ENCODE measurements around the gene IYD.

IYD gene, protein sequence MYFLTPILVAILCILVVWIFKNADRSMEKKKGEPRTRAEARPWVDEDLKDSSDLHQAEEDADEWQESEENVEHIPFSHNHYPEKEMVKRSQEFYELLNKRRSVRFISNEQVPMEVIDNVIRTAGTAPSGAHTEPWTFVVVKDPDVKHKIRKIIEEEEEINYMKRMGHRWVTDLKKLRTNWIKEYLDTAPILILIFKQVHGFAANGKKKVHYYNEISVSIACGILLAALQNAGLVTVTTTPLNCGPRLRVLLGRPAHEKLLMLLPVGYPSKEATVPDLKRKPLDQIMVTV

DNA sequence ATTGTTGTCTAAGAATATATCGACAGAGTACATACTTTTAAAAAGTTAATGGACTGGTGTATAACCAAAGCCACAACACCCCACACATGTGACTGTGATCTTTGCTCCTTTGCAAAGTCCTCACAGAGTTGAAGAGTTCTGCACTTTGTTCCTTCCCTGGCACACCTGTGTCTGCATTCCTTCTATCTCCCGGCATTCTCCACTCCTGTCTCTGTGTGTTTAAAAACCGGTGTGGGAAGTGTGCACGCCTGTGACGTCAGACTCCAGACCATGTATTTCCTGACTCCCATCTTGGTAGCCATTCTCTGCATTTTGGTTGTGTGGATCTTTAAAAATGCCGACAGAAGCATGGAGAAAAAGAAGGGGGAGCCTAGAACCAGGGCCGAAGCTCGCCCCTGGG, at the start of gene IYD:
Gene IYD (plus strand): TSS at position 251 of the 400 bp plus-strand sequence. CDS start 20 bp downstream, at position 271.
- DNase-seq (ENCODE audit: extremely low read depth, insufficient read length) = no peak
- TF ChIP-seq, protein P1, sequence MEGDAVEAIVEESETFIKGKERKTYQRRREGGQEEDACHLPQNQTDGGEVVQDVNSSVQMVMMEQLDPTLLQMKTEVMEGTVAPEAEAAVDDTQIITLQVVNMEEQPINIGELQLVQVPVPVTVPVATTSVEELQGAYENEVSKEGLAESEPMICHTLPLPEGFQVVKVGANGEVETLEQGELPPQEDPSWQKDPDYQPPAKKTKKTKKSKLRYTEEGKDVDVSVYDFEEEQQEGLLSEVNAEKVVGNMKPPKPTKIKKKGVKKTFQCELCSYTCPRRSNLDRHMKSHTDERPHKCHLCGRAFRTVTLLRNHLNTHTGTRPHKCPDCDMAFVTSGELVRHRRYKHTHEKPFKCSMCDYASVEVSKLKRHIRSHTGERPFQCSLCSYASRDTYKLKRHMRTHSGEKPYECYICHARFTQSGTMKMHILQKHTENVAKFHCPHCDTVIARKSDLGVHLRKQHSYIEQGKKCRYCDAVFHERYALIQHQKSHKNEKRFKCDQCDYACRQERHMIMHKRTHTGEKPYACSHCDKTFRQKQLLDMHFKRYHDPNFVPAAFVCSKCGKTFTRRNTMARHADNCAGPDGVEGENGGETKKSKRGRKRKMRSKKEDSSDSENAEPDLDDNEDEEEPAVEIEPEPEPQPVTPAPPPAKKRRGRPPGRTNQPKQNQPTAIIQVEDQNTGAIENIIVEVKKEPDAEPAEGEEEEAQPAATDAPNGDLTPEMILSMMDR (IDR thresholded peaks at IDR 0.05; ENCODE audit: insufficient read depth, low read length, poor library complexity, severe bottlenecking) = no peak
- Histone ChIP-seq H3K4me3 (replicated peaks; ENCODE audit: low read depth, low read length) (no peak within 1 kb of the TSS), H3K36me3 (ENCODE audit: control insufficient read depth, insufficient read depth, low read length) (no peaks in the 10 kb centered on the region), H3K27me3 (replicated peaks; ENCODE audit: control insufficient read depth, insufficient read depth, low read length) (no peaks in the 10 kb centered on the region; the same call in none of the 2 replicates)

DNA sequence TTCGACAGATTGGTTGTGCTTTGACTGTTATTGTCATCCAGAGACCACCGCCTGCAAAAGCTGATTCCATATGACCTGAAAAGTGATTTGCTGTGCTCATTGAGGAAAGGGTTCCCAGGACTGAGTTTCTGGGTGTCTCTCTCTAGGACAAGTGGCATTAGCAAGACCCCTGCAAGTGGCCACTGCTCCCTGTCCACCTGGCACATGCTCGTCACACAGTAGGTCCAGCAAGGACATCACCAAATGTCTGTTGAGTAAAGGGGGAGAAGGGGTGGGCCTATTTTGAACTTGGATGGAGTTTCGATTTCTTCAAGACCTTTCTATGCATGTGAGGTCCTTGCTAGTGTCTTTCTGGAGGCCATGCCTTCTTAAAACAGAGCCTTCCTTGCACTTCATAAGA, 48.9 kb upstream of the IYD start:
- TF ChIP-seq, protein P1 (IDR thresholded peaks at IDR 0.05; ENCODE audit: insufficient read depth, low read length, poor library complexity, severe bottlenecking) = no peak
- no peak for DNase-seq (ENCODE audit: extremely low read depth, insufficient read length)
- peaks cover 1% of the 10 kb centered on the region for H3K27me3 ChIP-seq (replicated peaks; ENCODE audit: control insufficient read depth, insufficient read depth, low read length)
- no peak overlapping the region for H3K4me3 ChIP-seq (replicated peaks; ENCODE audit: low read depth, low read length)
- no peaks in the 10 kb centered on the region for H3K36me3 ChIP-seq (ENCODE audit: control insufficient read depth, insufficient read depth, low read length)

DNA sequence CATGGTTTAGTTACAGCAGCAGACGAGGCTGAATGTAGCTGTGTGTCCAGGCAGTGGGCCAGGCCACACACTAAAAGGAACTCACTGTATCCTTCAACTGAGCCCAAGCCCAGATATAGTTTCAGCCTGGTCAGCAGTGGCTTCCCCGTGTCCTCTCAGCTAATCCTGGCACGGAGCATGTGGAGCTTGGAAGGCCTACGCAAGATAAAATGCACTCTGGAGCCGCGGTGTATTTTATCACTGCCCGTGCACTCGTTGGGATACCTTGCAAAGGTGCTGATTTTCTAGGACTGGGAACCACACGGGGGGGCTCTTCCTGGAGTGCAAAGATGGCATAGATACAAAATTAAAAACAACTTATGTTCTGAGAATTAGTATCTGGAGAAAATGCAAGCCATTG, 48.4 kb upstream of the IYD start:
- H3K36me3 ChIP-seq (ENCODE audit: control insufficient read depth, insufficient read depth, low read length) = no peaks in the 10 kb centered on the region
- TF ChIP-seq, protein P1 (IDR thresholded peaks at IDR 0.05; ENCODE audit: insufficient read depth, low read length, poor library complexity, severe bottlenecking) = no peak
- no peak for DNase-seq (ENCODE audit: extremely low read depth, insufficient read length)
- H3K4me3 ChIP-seq (replicated peaks; ENCODE audit: low read depth, low read length) = no peak overlapping the region
- H3K27me3 ChIP-seq (replicated peaks; ENCODE audit: control insufficient read depth, insufficient read depth, low read length) = peaks cover 1% of the 10 kb centered on the region

DNA sequence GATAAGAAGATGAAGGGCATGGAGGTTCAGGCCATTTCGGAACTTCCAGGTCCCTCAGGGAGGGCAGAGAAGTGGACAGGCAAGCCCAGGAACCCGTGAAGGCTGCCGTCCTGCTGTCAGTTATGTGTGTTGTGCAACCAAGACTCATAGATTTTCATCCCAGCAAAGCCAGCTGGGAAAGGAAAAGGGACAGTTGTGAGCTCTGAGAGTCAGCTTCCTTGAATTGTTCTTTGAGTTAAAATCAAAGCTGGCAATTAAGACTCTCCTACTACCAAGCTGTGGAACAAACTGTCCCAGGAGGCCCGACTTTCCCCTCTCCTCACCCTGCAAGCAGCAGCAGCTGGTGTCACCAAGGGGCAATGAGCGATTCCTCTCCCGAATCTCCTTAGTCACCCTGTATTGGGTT, 46.3 kb upstream of the IYD start:
- H3K4me3 ChIP-seq (replicated peaks; ENCODE audit: low read depth, low read length) = no peak overlapping the region

DNA sequence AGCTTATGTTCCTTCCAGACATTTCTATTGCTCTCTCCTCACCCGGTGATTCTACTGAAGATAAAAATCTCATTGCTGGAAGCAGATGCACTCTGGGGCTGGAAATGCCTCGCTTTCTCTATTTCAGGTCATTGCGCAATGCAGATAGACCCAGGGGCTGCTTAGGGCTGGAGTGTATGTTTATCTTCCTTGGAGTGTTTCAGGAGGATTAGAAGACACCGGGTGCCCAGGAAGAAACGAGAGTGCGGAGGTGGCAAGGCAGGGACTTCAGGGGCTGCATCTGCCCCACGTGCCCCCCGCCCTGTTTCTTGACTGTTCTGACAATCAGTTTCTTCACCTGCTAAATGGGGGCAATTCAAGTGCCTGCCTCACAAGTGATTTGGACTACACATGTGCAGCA, 45.6 kb upstream of the IYD start:
- H3K27me3 ChIP-seq (replicated peaks; ENCODE audit: control insufficient read depth, insufficient read depth, low read length) = peaks cover 1% of the 10 kb centered on the region
- H3K36me3 ChIP-seq (ENCODE audit: control insufficient read depth, insufficient read depth, low read length) = no peaks in the 10 kb centered on the region
- TF ChIP-seq, protein P1 (IDR thresholded peaks at IDR 0.05; ENCODE audit: insufficient read depth, low read length, poor library complexity, severe bottlenecking) = no peak
- DNase-seq (ENCODE audit: extremely low read depth, insufficient read length) = no peak
- H3K4me3 ChIP-seq (replicated peaks; ENCODE audit: low read depth, low read length) = no peak overlapping the region

More for the DNA sequence above, 46.3 kb upstream of the IYD start:
- TF ChIP-seq, protein P1 (IDR thresholded peaks at IDR 0.05; ENCODE audit: insufficient read depth, low read length, poor library complexity, severe bottlenecking) = no peak
- Histone ChIP-seq H3K36me3 (ENCODE audit: control insufficient read depth, insufficient read depth, low read length) (no peaks in the 10 kb centered on the region), H3K27me3 (replicated peaks; ENCODE audit: control insufficient read depth, insufficient read depth, low read length) (peaks cover 1% of the 10 kb centered on the region)
- DNase-seq (ENCODE audit: extremely low read depth, insufficient read length) = no peak

Measured in GM06990 (cell line).